Neutrophil (primary cell): Measurements from ENCODE around the gene GPR63.

ENCODE experiments used
- H3K27ac ChIP-seq: fragments of 200-600 bp; sonication (generic); 2 replicates; pipeline ENCODE4 v1.5.1; 2016; ENCODE audit warnings: mild to moderate bottlenecking, moderate library complexity
- H3K27me3 ChIP-seq: fragments of 200-600 bp; sonication (generic); 2 replicates; pipeline ENCODE4 v1.6.0; 2016; ENCODE audit warnings: mild to moderate bottlenecking
- H3K36me3 ChIP-seq: fragments of 200-600 bp; sonication (generic); 2 replicates; pipeline ENCODE4 v1.5.1; 2017
- H3K4me1 ChIP-seq, 2 experiments: fragments of 200-600 bp in 1 of 2; sonication (generic) in 1 of 2; 1 replicate in 1 of 2; 2 replicates in 1 of 2; pipeline versions ENCODE4 v1.5.1 to v1.6.1; 2013 to 2016; ENCODE audit warnings: low read depth in 1 of 2, low read length in 1 of 2, mild to moderate bottlenecking in 1 of 2, moderate library complexity in 1 of 2; ENCODE audit not compliant: control insufficient read depth in 1 of 2, insufficient read depth in 1 of 2
- H3K4me3 ChIP-seq, 2 experiments: fragments of 200-600 bp in 1 of 2; sonication (generic) in 1 of 2; 1 replicate in 1 of 2; 2 replicates in 1 of 2; pipeline ENCODE4 v1.5.1; 2013 to 2016; ENCODE audit warnings: low read depth in 1 of 2, low read length in 1 of 2, mild to moderate bottlenecking in 1 of 2, moderate library complexity in 1 of 2
- H3K9me3 ChIP-seq: fragments of 200-600 bp; sonication (generic); 2 replicates; pipeline ENCODE4 v1.5.1; 2016
- TF ChIP-seq, protein P1 (sequence below): fragments of 200-600 bp; sonication (generic); IDR thresholded peaks from 2 replicates; pipeline ENCODE4 v1.5.1; 2016; ENCODE audit warnings: antibody characterized with exemption

The GPR63 gene

DNA sequence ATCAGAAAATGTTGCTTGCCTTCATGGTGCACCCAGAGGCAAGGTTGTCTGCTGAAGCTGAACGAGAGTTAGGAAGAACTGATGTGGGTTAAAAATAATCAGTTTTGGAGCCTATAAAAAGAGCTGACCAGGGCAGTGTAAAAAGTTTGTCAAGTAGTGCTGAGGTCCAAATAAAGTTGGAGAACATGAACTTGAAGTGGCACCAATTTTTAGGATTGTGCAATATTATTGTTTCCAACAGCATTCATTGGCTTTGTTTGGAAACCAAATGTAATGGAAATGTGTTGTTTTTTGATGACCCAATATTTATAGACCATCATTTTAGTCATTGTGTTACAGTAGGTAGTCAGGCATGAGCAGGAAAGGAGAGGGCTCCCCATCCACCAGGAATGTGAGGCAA is 55.7 kb downstream of the GPR63 start:
- no peak overlapping the region for H3K27ac ChIP-seq
- no peaks in the 10 kb centered on the region for H3K4me1 ChIP-seq
- H3K9me3 ChIP-seq: no peaks in the 10 kb centered on the region
- no peaks in the 10 kb centered on the region for H3K36me3 ChIP-seq
- H3K4me3 ChIP-seq: no peak overlapping the region
- TF ChIP-seq, protein P1, sequence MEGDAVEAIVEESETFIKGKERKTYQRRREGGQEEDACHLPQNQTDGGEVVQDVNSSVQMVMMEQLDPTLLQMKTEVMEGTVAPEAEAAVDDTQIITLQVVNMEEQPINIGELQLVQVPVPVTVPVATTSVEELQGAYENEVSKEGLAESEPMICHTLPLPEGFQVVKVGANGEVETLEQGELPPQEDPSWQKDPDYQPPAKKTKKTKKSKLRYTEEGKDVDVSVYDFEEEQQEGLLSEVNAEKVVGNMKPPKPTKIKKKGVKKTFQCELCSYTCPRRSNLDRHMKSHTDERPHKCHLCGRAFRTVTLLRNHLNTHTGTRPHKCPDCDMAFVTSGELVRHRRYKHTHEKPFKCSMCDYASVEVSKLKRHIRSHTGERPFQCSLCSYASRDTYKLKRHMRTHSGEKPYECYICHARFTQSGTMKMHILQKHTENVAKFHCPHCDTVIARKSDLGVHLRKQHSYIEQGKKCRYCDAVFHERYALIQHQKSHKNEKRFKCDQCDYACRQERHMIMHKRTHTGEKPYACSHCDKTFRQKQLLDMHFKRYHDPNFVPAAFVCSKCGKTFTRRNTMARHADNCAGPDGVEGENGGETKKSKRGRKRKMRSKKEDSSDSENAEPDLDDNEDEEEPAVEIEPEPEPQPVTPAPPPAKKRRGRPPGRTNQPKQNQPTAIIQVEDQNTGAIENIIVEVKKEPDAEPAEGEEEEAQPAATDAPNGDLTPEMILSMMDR: no peak
- no peaks in the 10 kb centered on the region for H3K27me3 ChIP-seq

DNA sequence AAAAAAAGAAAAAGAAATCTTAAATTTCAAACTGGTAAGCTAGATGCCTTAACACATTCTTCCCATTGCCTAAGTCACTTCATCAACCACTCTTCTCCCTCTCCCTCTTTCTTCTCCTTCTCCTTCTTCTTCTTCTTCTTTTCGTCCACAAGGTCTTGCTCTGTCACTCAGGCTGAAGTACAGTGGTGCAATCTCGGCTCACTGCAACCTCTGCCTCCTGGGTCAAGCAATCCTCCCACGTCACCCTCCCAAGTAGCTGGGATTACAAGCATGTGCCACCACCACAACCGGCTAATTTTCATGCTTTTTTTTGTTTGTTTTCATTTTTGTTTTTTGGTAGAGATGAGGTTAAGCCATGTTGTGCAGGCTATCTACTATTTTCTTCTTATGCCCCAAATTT is 60.2 kb downstream of the GPR63 start:
- Histone ChIP-seq H3K9me3 (no peaks in the 10 kb centered on the region), H3K4me1 (no peaks in the 10 kb centered on the region), H3K36me3 (no peaks in the 10 kb centered on the region), H3K27ac (no peak overlapping the region), H3K27me3 (no peaks in the 10 kb centered on the region), H3K4me3 (no peak overlapping the region)
- TF ChIP-seq, protein P1: no peak

DNA sequence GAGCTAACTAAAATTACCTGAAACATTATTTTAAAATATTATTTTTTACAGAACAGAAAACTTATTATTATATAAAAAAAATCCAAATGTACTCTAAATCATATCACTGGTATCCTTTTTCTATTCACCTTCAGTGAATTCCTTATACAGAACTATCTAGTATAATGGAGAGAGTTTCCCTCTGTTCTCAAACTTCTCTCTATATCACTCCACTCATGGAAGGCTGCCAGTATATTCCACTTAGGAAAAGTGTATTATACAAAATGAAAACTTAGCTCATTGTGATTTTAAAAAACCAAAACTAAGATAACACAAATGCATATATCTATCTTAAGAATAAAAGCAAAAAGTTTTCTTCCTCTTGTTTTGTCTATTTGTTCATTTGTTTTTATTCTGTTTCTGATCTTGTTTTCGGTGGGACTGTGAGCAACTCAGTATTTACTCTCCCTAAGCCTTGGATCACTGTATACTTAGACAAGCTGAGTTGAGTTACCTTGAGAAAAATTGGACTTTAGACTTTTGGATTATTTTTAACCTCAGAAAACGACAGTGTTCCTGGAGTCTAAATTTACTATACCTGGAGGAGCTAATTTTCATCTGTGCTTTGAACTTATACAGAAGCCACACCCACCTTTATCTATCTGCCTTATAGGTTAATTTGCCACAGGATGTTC is 61.4 kb downstream of the GPR63 start:
- H3K4me1 ChIP-seq: no peaks in the 10 kb centered on the region
- H3K27ac ChIP-seq: no peak overlapping the region
- TF ChIP-seq, protein P1: no peak
- H3K9me3 ChIP-seq: no peaks in the 10 kb centered on the region
- H3K4me3 ChIP-seq: no peak overlapping the region
- no peaks in the 10 kb centered on the region for H3K27me3 ChIP-seq
- H3K36me3 ChIP-seq: no peaks in the 10 kb centered on the region

DNA sequence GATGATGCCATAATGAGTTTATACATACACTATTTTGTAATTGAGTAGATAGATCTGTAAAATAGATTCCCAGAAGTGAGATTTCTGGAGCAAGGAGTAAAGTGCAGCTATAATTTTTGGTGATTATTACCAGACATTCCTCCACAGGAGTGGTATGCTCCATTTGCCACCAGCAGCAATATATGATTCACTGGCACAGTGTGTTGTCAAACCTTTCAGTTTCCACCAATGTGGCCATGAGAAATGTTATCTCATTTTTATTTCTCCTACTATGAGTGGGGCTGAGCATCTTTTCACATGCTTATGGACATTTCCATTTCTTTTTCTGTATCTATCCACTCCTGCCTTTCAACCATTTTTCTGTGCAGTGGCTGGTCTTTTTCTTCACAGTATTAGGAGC is 70.5 kb downstream of the GPR63 start:
- H3K4me3 ChIP-seq: no peak overlapping the region
- no peak overlapping the region for H3K27ac ChIP-seq
- no peaks in the 10 kb centered on the region for H3K27me3 ChIP-seq
- no peaks in the 10 kb centered on the region for H3K36me3 ChIP-seq
- H3K4me1 ChIP-seq: no peaks in the 10 kb centered on the region
- TF ChIP-seq, protein P1: no peak
- no peaks in the 10 kb centered on the region for H3K9me3 ChIP-seq

DNA sequence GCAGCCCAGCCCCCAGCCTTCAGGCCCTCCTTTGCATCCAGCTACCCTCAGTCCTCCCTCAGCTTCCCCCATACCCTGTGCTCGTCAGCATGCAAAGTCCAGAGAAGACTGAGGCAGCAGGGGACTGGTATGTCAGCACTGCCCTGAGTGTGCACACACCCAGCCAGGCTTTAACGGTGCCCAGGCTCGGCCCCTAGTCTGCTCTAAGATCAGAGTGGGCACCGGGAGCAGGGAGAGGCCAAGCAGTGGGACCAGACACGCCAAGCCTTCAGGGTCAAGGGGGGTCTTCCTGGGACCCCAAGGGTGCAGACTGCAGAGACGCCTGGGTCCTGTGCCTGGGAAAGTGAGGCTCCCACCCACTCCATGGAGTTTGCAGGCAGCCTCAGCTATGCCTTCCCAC is 74.7 kb downstream of the GPR63 start:
- TF ChIP-seq, protein P1: no peak
- no peak overlapping the region for H3K4me3 ChIP-seq
- H3K27ac ChIP-seq: no peak overlapping the region
- no peaks in the 10 kb centered on the region for H3K9me3 ChIP-seq
- H3K27me3 ChIP-seq: no peaks in the 10 kb centered on the region
- no peaks in the 10 kb centered on the region for H3K36me3 ChIP-seq
- no peaks in the 10 kb centered on the region for H3K4me1 ChIP-seq
